Measurements from ENCODE around the gene NDUFB2.

GRCh38 chr7:140649556-140650205 lies 46.8 kb upstream of the NDUFB2 start:
- TF ChIP-seq POLR2A (IDR thresholded peaks at IDR 0.05; ENCODE audit: low read depth, low read length) (no peak), TAF1 (IDR thresholded peaks at IDR 0.05; ENCODE audit: low read depth, low read length) (no peak), POLR2AphosphoS5 (IDR thresholded peaks at IDR 0.05; ENCODE audit: low read depth, low read length) (no peak), PAX5 (IDR thresholded peaks at IDR 0.05; ENCODE audit: insufficient read depth, low read length, severe bottlenecking) (no peak)

All from GM12891 (cell line).